Ovary (tissue), 3 donors: ENCODE data around the gene C11orf91.

ENCODE experiments used
- POLR2A ChIP-seq: fragments of 450-650 bp; IDR thresholded peaks from one replicate; pipeline ENCODE4 v1.6.1; 2017; ENCODE audit warnings: antibody characterized with exemption, mild to moderate bottlenecking, moderate library complexity
- TF ChIP-seq, protein P1 (sequence below), 3 donors: fragments of 450-650 bp in 2 of 3; fragments of 200-600 bp in 1 of 3; IDR thresholded peaks; one replicate each; pipeline versions ENCODE4 v1.5.1 to v1.8.0; 2016 to 2022; ENCODE audit warnings: antibody characterized with exemption in 3 of 3, mild to moderate bottlenecking in 1 of 3
- donor health status: DM: no; HTN: no; CAD: no.

DNA sequence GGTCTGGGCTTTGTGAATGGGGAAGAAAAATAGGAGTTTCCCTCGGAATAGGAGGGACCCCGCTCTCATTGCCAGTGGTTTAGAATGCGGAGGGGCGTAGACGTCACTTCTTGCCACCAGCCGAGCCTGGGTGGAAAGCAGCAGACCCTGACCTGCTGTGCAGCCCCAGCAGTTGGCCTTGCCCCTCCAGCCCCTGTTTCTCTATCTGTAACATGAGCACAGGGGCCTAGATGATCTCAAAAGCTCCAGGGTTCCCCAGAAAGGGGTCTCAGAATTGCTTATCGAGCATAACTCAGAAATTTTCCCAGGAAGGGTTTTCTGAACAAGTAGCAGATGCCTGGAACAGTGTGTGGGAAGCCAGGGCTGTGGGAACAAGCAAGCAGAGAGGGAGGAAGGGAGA, 43.9 kb downstream of the C11orf91 start:
- TF ChIP-seq POLR2A: no peak
- TF ChIP-seq, protein P1, sequence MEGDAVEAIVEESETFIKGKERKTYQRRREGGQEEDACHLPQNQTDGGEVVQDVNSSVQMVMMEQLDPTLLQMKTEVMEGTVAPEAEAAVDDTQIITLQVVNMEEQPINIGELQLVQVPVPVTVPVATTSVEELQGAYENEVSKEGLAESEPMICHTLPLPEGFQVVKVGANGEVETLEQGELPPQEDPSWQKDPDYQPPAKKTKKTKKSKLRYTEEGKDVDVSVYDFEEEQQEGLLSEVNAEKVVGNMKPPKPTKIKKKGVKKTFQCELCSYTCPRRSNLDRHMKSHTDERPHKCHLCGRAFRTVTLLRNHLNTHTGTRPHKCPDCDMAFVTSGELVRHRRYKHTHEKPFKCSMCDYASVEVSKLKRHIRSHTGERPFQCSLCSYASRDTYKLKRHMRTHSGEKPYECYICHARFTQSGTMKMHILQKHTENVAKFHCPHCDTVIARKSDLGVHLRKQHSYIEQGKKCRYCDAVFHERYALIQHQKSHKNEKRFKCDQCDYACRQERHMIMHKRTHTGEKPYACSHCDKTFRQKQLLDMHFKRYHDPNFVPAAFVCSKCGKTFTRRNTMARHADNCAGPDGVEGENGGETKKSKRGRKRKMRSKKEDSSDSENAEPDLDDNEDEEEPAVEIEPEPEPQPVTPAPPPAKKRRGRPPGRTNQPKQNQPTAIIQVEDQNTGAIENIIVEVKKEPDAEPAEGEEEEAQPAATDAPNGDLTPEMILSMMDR (IDR thresholded peaks at IDR 0.05): no peak
